Measurements from ENCODE around the gene MRPL10.

MRPL10 gene

GRCh38 chr17:47839071-47839470, 7.7 kb upstream of the MRPL10 start:
- DNase-seq: no peak

- DNase-seq: no peak
These were observed 7.3 kb upstream of the MRPL10 start for GRCh38 chr17:47838636-47839035.

- DNase-seq: no peak
These were observed 6.2 kb upstream of the MRPL10 start for GRCh38 chr17:47837401-47838039.

GRCh38 chr17:47836601-47837000, 5.3 kb upstream of the MRPL10 start:
- no peak for DNase-seq

GRCh38 chr17:47834756-47835155, 3.4 kb upstream of the MRPL10 start:
- DNase-seq: no peak

- DNase-seq: no peak
These were observed 590 bp upstream of the MRPL10 start for GRCh38 chr17:47831934-47832327.

GRCh38 chr17:47830396-47831002, 842 bp downstream of the MRPL10 start:
- no peak for DNase-seq

- DNase-seq: no peak
These were observed 1.5 kb downstream of the MRPL10 start for GRCh38 chr17:47829870-47830269.

- no peak for DNase-seq
These were observed 7.8 kb downstream of the MRPL10 start for GRCh38 chr17:47823519-47823918.

GRCh38 chr17:47822785-47823184, 8.6 kb downstream of the MRPL10 start:
- DNase-seq: no peak

- DNase-seq: peak; percentile 83
These were observed 9.6 kb downstream of the MRPL10 start, which contains the start of gene OSBPL7 for GRCh38 chr17:47821424-47822391. TSS of gene OSBPL7 (minus strand) at chr17:47821794. CDS start at chr17:47820278, 1,516 bp downstream.

- DNase-seq: no peak
These were observed 10.3 kb downstream of the MRPL10 start for GRCh38 chr17:47821031-47821423.

GRCh38 chr17:47820033-47820789, 11.1 kb downstream of the MRPL10 start:
- no peak for DNase-seq

GRCh38 chr17:47819475-47819874, 11.9 kb downstream of the MRPL10 start:
- DNase-seq: no peak

GRCh38 chr17:47818002-47818695, 13.2 kb downstream of the MRPL10 start:
- no peak for DNase-seq

- no peak for DNase-seq
These were observed 14.4 kb downstream of the MRPL10 start for GRCh38 chr17:47816947-47817346.

GRCh38 chr17:47816111-47816735, 15.1 kb downstream of the MRPL10 start:
- no peak for DNase-seq

- no peak for DNase-seq
These were observed 16.0 kb downstream of the MRPL10 start for GRCh38 chr17:47815106-47815918.

GRCh38 chr17:47813512-47814031, 17.8 kb downstream of the MRPL10 start:
- no peak for DNase-seq

GRCh38 chr17:47813077-47813476, 18.3 kb downstream of the MRPL10 start:
- DNase-seq: no peak

Measured in midbrain (tissue), 1 donor.